DMS53 treated with DMSO at 0.1 percent for 48 hours (cell line): ENCODE measurements around the gene GALNT2.

Experiments used
- DNase-seq: peaks from one replicate; lab custom pipeline; 2025; ENCODE audit not compliant: unreplicated experiment; lab: John Stamatoyannopoulos, UW

Gene GALNT2

DNA sequence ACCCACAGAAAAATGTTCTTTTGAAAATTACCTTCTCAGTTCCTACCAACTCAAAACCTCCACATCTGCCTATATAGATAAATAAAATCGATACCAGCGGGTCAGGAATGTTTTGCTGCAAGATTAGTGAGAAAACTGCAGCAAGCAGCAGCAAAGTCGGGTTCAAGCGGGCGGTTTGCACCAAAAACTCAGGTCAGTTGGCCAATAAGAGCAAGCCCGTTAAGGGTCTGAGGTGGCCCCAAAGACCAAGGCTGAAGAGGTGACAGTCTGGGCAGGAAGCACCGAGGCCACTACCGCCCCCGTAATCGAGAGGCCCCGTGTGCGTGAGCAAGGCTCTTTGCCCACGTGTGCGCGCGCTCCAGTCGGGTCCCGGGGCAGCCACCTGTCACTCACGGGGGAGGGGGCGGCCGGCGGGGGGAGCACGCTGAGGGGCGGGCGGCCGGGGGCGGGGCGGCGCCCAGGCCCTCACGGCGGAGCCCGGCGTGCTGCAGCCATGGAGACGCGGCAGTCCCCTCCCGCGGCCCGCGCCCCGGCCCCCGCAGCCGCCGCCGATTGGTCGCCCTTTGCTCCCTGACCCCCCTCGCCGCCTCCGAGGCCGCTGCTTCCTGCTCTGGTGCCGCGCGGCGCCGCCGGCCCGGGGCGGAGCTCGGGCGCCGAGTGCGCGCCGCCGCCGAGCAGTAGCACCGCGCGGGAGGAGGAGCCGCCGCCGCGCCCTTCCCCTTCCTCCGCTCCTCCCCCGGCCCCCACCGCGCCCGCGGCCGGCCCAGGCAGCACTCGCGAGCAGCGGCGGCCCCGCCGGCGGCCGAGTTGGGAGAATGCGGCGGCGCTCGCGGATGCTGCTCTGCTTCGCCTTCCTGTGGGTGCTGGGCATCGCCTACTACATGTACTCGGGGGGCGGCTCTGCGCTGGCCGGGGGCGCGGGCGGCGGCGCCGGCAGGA is at the start of gene GALNT2:
Gene GALNT2 (plus strand): TSS at position 773 of the 939 bp plus-strand sequence. CDS start 43 bp downstream, at position 816.
- peak; percentile 86 for DNase-seq

DNA sequence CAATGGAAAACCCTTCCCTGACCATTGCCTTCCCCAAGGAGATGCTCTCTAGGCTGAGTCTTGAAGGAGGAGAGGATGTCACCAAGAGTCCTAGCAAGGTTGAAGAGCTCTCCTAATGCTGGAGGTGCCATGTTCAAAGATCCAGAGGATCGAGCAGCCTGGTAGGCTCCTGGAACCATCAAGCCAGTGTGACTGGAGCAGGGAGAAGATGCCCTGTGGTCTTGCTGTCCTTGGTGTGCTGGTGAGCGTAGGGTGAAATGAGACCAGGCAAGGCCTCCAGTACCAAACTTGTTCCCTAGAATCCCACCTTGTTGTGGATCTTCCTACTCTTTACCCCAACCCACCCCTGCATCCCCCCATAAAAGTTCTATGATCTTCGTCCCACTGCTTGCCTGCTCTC is 46.6 kb upstream of the GALNT2 start:
- no peak for DNase-seq

DNA sequence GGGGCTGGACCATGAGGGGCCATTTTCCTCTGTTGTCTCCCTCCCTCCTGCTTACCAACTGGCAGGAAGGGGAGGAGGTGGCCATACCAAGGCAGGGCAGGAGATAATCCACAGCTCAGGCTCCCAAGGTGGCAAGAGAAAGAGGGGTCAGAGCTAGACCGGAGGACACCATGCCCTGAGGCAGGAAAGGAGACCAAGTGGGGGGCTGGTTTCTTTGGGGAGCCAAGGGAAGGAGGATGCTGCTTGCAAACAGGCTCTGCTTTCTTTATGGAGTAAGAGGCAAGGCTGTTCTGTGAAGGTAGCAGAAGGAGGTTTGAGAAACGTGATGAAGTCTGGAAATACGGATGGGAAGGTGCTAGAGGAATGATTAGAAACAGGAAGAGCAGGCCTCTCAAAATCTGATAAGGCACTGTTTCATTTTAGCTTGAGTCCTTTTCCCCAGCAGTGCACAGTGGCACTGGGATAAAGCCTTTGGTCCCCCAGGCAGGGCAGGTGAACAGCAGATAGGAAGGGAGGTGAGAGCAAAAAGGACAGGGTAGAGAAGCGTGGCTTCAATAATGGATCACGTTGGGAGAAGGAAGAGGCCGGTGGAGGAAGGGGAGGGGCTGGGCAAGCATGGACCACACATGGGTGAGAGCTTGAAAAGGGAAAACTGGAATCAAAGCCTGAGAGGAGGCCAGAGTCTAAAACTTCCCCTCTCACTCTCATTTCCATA is 44.2 kb upstream of the GALNT2 start:
- DNase-seq: no peak

DNA sequence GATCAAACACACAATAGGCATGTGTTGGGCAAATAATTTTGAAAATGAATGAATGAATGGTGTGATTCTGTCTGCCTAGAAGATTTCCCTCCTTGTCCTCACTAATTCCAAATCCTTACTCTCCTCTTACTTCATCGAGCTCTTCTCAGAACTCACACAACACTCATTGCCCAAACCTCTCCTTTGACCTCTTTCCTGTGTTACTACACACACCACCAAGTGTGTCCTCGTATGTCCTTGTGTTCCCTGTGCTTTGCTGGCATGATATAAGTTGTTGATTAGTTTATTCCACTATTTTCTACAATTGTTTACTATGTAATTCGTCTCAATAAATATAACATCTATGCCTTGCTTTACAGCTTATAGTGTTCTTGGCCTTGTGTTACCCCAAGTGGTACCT is 41.4 kb upstream of the GALNT2 start:
- no peak for DNase-seq

DNA sequence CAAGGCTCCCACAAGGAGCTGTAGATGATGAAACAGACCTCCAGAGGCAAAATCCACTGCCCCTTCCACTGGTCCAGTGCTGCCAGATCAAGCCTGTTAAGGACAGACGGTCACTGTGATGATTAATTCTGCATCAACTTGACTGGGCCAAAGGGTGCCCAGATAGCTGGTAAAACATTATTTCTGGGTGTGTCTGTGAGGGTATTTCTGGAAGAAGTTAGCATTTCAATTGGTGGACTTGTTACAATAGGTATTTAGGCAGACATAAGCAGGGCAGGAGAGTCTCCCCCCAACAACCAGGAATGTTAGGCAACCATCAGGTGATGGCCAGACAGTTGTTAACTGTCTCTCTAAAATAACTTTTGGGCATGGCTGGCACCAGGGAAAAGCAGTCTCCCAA is 40.9 kb upstream of the GALNT2 start:
- no peak for DNase-seq

DNA sequence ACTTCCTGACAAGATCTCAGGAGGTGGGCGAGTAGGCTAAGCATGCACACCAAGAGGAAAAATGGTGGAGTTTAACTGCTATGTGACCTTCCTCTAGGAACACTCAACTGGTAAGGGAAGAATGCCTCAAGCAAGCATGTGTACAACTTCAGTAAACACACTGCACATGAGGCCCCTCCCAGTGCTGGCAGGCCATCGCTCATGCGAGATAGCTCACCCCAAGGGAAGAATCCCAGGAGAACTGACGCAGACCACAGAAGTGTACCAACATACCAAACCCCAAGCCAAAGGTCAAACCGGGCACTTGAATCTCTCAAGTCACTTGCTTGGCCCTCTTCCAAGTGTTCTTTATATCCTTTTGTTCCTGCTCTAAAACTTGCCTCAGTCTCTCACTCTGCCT is 40.5 kb upstream of the GALNT2 start:
- DNase-seq: no peak

DNA sequence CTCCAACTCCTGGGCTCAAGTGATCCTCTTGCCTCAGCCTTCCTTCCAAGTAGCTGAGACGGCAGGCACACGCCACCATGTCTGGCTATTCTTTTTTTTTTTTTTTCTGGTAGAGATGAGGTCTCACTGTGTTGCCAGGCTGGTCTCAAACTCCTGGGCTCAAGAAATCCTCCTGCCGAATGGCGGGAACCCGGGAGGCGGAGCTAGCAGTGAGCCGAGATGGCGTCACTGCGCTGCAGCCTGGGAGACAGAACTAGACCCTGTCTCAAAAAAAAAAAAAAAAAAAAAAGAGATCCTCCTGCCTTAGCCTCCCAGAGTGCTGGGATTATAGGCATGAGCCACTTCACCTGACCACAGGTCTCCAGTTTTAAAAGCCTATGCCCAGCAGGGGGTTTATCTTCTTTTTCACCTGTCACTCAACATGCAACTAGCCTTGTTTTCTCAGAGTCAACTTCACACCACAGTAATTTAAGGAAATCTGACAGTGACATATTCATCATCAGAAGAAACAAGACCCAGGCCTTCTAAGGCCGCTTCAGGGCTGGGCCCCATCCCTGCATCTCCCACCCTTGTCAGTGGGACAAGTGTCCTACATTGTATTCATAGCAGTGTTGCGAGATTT is 38.3 kb upstream of the GALNT2 start:
- DNase-seq: no peak

DNA sequence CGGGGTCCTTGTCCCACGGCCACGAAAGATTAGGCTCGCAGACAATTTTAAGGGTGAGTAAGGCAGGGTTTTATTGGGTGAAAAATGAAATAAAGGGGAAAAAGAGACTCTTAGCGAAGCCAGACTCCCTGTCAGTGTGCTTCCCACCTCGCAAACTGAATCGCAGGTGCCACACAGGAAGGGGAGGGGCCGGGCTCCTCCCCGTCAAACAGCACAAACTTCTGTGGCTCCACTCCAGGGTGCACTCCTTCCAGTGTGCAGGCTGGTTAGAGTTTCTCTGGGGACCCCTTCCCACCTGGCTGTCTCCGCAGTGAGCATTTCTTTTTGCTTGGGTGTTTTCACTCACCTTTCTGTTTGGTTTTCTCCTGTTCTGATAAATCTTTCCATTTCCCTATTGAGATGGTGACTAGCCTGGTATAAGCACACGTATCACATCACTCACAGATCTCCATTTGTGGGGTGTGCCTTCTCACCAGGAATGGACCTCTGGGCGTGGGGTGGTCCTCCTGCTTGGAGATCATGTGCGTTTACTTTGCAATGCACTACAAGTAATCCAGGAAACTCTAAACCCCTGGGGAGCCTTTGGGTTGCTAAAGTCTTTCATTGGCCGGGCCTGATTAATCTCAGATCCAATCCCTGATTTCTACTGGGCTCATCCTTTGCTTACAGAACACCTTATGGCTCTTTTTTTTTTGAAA is 37.6 kb upstream of the GALNT2 start:
- no peak for DNase-seq

DNA sequence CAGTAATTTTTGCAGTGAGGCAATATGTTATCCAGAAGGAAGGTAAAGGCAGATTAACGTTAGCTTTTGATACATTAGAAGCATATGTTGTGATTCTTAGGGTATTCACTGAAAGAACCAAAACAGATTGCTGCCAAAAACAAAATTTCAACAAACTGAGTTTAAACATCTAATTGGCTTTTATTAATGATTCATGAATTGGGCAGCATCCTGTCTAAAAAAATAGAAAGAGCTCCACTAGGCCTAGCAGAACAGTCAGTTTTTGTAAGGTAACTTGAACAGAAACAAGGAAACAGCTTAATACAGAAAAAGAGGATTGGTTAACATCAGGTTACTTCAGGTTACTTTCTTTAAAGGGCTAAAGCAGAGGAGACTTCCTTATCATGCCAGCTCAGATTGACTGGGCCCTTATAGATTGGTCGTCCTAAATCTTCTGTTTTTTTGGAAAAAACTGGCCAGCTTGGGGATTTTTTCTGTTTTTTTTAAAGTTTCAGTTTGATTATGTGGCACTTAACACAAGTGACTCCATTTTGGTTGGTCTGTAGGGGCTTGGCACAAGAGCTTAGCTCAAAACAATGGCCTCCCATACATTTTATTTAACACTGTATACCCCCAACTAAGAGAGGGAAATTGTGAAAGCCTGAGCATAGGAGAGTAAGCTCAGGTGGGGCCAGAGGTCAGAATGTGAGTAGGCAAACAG is 36.8 kb upstream of the GALNT2 start:
- DNase-seq: no peak

DNA sequence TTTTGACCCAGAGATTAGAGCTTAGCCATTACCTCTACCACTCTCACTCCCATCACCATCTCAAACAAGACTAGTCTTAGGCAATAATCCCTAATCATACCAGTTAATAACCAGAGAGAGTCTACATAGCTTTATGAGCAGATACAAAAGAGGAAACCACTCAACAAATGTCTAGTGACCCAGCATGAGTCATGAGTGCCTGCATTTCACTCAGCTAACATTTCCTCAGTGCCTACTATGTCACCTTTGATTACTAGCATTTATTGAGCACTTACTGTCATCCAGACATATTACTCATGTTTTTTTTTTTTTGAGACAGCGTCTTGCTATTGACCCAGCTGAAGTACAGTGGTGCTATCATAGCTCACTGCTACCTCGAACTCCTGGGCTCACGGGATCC is 35.9 kb upstream of the GALNT2 start:
- DNase-seq: no peak

DNA sequence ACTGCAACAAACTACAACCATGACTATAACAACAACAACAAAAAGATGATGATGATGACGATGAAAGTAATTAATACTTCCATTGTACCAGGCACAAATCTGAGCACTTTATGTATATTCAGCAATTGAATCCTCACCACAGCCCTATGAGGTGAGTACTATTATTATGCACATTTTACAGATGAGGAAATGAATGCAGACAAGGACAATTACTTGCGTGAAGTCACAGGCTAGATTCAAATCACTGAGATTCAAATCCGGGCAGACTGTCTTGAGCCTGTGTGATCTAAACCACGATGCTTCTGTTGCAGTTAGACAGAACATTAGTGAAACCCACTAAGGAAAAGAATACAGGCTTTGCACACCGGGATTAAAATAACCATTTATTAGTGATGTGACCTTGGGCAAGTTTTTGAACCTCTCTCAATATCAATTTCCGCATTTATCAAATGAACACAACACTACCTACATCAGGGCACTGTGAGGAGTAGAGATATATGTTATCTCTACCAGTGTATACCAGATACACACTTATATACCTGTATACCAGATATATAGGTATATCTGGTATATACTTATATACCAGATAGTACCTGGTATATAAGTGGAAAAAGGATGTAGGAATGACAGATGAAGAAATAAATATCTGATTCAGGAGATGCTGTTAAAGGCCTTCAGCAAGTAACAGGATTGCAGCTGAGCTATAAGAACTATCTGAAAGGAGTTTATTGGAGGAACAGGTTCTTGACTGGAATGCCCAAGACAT is 34.3 kb upstream of the GALNT2 start:
- no peak for DNase-seq

DNA sequence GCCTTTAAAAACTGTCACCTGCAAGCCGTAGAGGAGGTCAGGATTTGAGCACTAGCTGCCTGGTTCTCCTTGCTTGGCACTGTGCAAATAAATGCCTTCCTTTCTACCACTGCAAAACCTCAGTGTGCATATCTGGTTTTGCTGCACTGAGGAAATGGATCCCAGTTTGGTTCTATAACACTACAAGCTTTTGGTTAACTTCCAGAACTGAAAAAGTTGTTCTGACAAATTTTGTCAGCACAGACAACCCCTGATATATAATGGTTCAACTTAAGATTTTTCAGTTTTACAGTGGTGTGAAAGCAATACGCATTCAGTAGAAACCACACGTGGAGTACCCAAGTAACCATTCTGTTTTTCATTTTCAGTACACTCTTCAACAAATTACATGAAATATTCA is 29.8 kb upstream of the GALNT2 start:
- no peak for DNase-seq

DNA sequence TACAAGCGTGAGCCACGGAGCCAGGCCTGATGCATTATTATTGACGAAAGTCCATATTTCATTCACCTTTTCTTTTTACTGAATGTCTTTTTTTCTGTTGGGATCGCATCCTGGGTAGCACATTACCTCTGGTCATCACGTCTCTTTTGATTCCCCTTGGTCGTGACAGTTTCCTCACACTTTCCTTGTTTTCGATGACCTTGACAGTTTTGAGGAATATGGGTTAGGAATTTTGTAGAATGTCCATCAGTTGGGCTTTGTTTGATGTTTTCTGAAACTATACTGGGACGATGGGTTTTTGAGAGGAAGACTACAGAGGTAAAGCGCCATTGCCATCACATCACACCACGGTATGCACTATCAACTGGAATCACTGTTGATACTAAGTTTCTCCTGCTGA is 26.6 kb upstream of the GALNT2 start:
- no peak for DNase-seq

DNA sequence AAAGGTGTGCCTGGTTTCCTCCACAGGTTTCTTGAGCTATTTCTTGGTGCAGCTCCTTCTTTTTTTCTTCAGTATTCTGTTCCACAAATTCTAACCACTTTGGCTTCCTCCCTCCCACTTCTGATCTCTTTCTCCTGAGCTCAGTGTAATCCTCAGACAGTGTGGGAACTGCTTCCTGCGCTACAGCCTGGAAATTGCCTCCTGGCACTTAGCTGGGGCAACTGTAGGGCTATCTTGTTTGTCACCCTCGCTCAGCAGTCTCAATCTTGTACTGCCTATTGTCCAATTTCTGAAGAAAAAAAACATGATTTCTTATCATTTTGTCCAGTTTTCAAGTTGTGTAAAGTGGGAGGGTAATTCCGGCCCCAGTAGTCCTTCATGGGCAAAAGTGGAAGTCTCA is 24.0 kb upstream of the GALNT2 start:
- no peak for DNase-seq

DNA sequence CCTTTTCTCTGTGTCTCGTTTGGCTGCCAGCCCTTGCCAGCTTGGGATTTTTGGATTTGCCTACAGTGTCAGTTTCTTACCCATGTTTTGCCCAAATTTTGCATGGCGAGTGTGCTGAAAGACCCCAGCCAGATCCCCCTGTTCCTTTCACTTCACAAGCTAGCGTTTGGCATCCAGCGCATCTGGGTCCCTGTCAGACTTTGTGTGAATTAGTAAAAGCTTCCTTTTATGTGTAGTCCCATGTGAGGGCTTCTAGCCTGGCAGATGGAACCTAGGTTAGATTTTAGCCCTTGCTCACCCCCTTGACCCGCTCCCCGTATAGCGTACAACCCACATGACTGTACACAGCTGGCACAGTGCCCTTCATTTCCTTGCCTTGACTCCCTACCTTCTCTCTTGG is 22.3 kb upstream of the GALNT2 start:
- no peak for DNase-seq

DNA sequence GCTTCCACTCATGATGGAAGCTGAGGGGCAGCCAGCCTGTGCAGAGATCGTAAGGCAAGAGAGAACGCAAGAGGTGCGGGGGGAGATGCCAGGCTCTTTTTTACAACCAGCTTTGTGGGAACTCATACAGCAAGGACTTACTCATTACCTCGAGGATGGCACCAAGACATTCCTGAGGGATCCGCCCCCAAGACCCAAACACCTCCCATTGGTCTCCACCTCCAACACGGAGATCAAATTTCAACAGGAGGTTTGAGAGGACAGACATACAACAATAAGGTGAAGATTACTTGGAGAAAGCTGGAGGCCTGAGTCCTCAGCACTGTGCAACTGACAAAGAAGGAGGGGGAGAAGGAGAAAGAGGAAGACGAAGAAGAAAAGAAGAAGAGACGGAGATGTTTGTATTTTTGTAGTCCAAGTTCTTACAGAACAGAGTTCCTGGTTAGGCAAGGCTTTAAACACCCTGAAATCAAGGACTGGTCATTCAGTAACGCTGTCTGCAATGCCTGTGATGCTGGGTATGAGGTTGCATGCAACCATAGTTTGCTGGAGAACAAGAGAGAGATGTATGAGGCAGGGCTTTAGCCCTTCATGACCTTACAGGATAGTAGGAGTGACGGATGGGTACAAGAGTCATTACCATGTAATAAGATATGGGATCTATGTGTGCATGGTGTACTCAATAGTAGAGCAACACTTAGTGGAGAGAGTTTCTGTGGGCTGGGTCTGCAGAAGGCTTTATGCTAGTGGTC is 19.7 kb upstream of the GALNT2 start:
- no peak for DNase-seq

DNA sequence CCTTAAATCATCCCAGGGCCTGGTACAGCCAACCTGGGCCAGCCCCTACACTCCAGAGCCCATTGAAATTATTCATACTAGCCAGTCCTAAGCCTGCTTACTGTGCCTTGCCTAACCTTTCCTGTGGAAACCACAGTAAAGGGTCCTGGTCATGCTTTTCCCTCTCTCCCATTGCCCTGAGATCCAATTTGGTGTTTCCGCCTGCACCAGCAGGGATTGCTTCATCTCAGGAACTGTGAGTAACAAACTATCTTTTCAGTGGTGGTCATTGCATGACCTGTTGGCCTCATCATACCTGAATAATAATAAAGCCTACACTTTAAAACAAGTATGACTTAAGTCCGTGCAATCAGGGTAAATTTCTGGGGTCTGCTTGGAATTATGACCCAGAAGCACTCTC is 18.7 kb upstream of the GALNT2 start:
- DNase-seq: no peak

DNA sequence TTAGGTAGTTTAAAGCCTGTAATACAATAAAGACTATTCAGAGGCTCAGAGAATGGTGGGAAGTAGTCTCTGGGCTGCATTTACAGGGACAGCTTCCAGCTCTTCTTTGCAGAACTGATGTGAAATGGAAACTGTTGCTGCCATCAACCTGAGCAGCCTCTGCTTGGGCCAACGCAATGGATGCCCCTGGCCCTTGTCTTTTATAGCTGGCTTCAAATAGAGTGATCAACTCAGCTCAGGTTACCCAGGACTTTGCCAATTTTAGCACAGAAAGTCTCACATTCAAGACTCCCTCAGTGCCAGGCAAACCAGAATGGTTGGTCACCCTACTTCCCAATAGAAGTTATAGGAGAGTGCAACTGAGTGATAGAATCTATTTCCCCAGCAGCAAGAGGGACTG is 18.1 kb upstream of the GALNT2 start:
- no peak for DNase-seq

DNA sequence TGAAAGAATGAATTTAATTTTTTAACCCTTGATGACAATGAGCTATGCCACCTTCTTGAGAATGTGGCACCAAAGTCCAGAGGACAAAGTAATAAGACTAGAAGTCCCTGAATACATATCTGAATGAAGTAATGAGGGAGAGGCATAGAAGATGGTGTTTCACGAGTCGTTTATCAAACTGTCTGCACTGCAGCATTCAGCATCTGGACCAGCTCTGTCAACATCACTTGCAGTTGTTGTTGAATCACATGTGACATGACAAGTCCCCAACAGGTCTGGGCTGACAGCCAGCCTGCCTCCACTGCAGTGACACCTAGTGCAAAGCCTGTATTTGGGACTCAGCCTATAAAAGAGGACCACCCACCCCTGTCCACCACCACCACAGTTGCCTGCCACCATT is 17.3 kb upstream of the GALNT2 start:
- no peak for DNase-seq
